HG02852 (cell line): ENCODE data around the gene CETN3.

Source experiments
- ATAC-seq: cut with Tn5 transposase; IDR thresholded peaks from one replicate; pipeline ENCODE4 v1.9.1; 2021; ENCODE audit warnings: mild to moderate bottlenecking, moderate library complexity; ENCODE audit not compliant: unreplicated experiment

The CETN3 gene

GRCh38 chr5:90409318-90410177 lies at the start of gene CETN3:
Gene CETN3, minus strand, starts transcription at chr5:90409756. Its CDS starts 95 bp downstream, at chr5:90409661.
- ATAC-seq: peak; percentile 93

- ATAC-seq: no peak
These were observed 37.4 kb upstream of the CETN3 start for GRCh38 chr5:90446961-90447360.

GRCh38 chr5:90440644-90441043 lies 31.1 kb upstream of the CETN3 start:
- ATAC-seq: no peak

- no peak for ATAC-seq
These were observed 28.5 kb upstream of the CETN3 start for GRCh38 chr5:90438100-90438499.

GRCh38 chr5:90437663-90438062 lies 28.1 kb upstream of the CETN3 start:
- no peak for ATAC-seq

- ATAC-seq: peak; percentile 73
These were observed 24.7 kb upstream of the CETN3 start for GRCh38 chr5:90434116-90434714.

- ATAC-seq: peak; percentile 50
These were observed 14.7 kb upstream of the CETN3 start for GRCh38 chr5:90424245-90424644.

GRCh38 chr5:90421136-90421535 lies 11.6 kb upstream of the CETN3 start:
- ATAC-seq: no peak

- ATAC-seq: no peak
These were observed 8.7 kb upstream of the CETN3 start for GRCh38 chr5:90418214-90418613.

- ATAC-seq: no peak
These were observed 714 bp upstream of the CETN3 start for GRCh38 chr5:90410178-90410762.

- peak; percentile 1 for ATAC-seq
These were observed 812 bp downstream of the CETN3 start for GRCh38 chr5:90408571-90409317.

- no peak for ATAC-seq
These were observed 3.1 kb downstream of the CETN3 start for GRCh38 chr5:90406466-90406865.

- no peak for ATAC-seq
These were observed 6.9 kb downstream of the CETN3 start for GRCh38 chr5:90402521-90403255.

GRCh38 chr5:90399251-90399650 lies 10.3 kb downstream of the CETN3 start:
- ATAC-seq: no peak

- ATAC-seq: no peak
These were observed 10.8 kb downstream of the CETN3 start for GRCh38 chr5:90398726-90399125.

- ATAC-seq: no peak
These were observed 14.6 kb downstream of the CETN3 start for GRCh38 chr5:90395005-90395404.

GRCh38 chr5:90390928-90391327 lies 18.6 kb downstream of the CETN3 start:
- no peak for ATAC-seq

GRCh38 chr5:90390326-90390725 lies 19.2 kb downstream of the CETN3 start:
- ATAC-seq: no peak

- no peak for ATAC-seq
These were observed 22.0 kb downstream of the CETN3 start for GRCh38 chr5:90387508-90387907.

GRCh38 chr5:90386099-90386710 lies 23.4 kb downstream of the CETN3 start:
- ATAC-seq: no peak
